Fibroblast of pulmonary artery (primary cell): ENCODE measurements around the gene GTF3C1.

Source experiments
- DNase-seq: peaks from one replicate; pipeline ENCODE4 v3.0.0-alpha.2; 2010; ENCODE audit warnings: low read depth
- H3K4me3 ChIP-seq: replicated peaks from 2 replicates; pipeline ENCODE4 v1.5.1; 2011; ENCODE audit warnings: low read depth, mild to moderate bottlenecking, control low read depth, low read length, moderate library complexity
- CTCF ChIP-seq: IDR thresholded peaks from 2 replicates; pipeline ENCODE4 v1.5.1; 2011; ENCODE audit warnings: mild to moderate bottlenecking, control low read depth, low read length, inconsistent platforms; ENCODE audit errors: missing control alignments

The GTF3C1 gene

GRCh38 chr16:27550582-27550920, 838 bp upstream of the GTF3C1 start:
- no peak for TF ChIP-seq CTCF

GRCh38 chr16:27549464-27549745, 308 bp downstream of the GTF3C1 start:
- DNase-seq: no peak
- H3K4me3 ChIP-seq: peak overlapping the region; percentile 100

More at GRCh38 chr16:27550582-27550920, 838 bp upstream of the GTF3C1 start:
- peak overlapping the region; percentile 100 for H3K4me3 ChIP-seq
- DNase-seq: no peak

GRCh38 chr16:27547851-27548250, 1.9 kb downstream of the GTF3C1 start:
- H3K4me3 ChIP-seq: no peak overlapping the region
- no peak for TF ChIP-seq CTCF
- no peak for DNase-seq

More at GRCh38 chr16:27549464-27549745, 308 bp downstream of the GTF3C1 start:
- TF ChIP-seq CTCF: no peak

GRCh38 chr16:27547134-27547533, 2.6 kb downstream of the GTF3C1 start:
- no peak for TF ChIP-seq CTCF
- H3K4me3 ChIP-seq: no peak overlapping the region
- peak; percentile 71 for DNase-seq

GRCh38 chr16:27544671-27545070, 5.0 kb downstream of the GTF3C1 start:
- no peak for DNase-seq
- H3K4me3 ChIP-seq: no peak overlapping the region
- TF ChIP-seq CTCF: no peak

- no peak for DNase-seq
- H3K4me3 ChIP-seq: no peak overlapping the region
- TF ChIP-seq CTCF: no peak
Measured at GRCh38 chr16:27543801-27544200, 5.9 kb downstream of the GTF3C1 start.

GRCh38 chr16:27539636-27540035, 10.1 kb downstream of the GTF3C1 start:
- no peak for TF ChIP-seq CTCF
- no peak for DNase-seq
- H3K4me3 ChIP-seq: no peak overlapping the region
